HEK293T (cell line): ENCODE data around the gene C21orf58.

Source experiments
- CTCF ChIA-PET: fragments of 350-600 bp; formaldehyde crosslinking; extraction: SDS; loops from one replicate; lab custom pipeline; 2021; ENCODE audit warnings: antibody characterized with exemption, inconsistent platforms; lab: Yijun Ruan, JAX
- POLR2A ChIA-PET: fragments of 350-600 bp; formaldehyde crosslinking; extraction: SDS; loops from one replicate; lab custom pipeline; 2020; ENCODE audit warnings: antibody characterized with exemption, inconsistent platforms; lab: Yijun Ruan, JAX
- DNase-seq: peaks from one replicate; pipeline ENCODE4 v3.0.0; 2012; ENCODE audit warnings: mixed read lengths; ENCODE audit errors: extremely low spot score
- ARNT ChIP-seq: fragments of 450-650 bp; IDR thresholded peaks from 2 replicates; pipeline ENCODE4 v1.6.1; 2017; ENCODE audit warnings: mild to moderate bottlenecking
- BHLHE40 ChIP-seq: fragments of 450-650 bp; IDR thresholded peaks from 2 replicates; pipeline ENCODE4 v1.6.1; 2016; ENCODE audit warnings: mild to moderate bottlenecking, moderate library complexity, borderline replicate concordance
- CTBP1 ChIP-seq: fragments of 450-650 bp; IDR thresholded peaks from 2 replicates; pipeline ENCODE4 v1.6.1; 2016; ENCODE audit warnings: borderline replicate concordance
- ELF4 ChIP-seq: fragments of 450-650 bp; IDR thresholded peaks from 2 replicates; pipeline ENCODE4 v1.6.1; 2017; ENCODE audit warnings: antibody characterized with exemption
- FOXA1 ChIP-seq: fragments of 450-650 bp; IDR thresholded peaks from 2 replicates; pipeline ENCODE4 v1.6.1; 2016; ENCODE audit warnings: mild to moderate bottlenecking
- FOXK2 ChIP-seq: fragments of 450-650 bp; IDR thresholded peaks from 2 replicates; pipeline ENCODE4 v1.6.1; 2016; ENCODE audit warnings: mild to moderate bottlenecking
- FOXM1 ChIP-seq: fragments of 450-650 bp; IDR thresholded peaks from 2 replicates; pipeline ENCODE4 v1.6.1; 2017; ENCODE audit warnings: mild to moderate bottlenecking, borderline replicate concordance
- HDGF ChIP-seq: fragments of 450-650 bp; IDR thresholded peaks from 2 replicates; pipeline ENCODE4 v1.6.1; 2017; ENCODE audit warnings: antibody characterized with exemption, borderline replicate concordance
- L3MBTL2 ChIP-seq: fragments of 450-650 bp; conservative IDR thresholded peaks from 2 replicates; pipeline ENCODE4 v1.6.1; 2016; ENCODE audit warnings: mild to moderate bottlenecking
- LEF1 ChIP-seq: fragments of 450-650 bp; IDR thresholded peaks from 2 replicates; pipeline ENCODE4 v1.6.1; 2017; ENCODE audit warnings: mild to moderate bottlenecking, borderline replicate concordance
- NFRKB ChIP-seq: fragments of 450-650 bp; IDR thresholded peaks from 2 replicates; pipeline ENCODE4 v1.6.1; 2016; ENCODE audit warnings: mild to moderate bottlenecking, moderate library complexity
- PKNOX1 ChIP-seq: fragments of 450-650 bp; IDR thresholded peaks from 2 replicates; pipeline ENCODE4 v1.6.1; 2016
- SP1 ChIP-seq: fragments of 450-650 bp; IDR thresholded peaks from 2 replicates; pipeline ENCODE4 v1.6.1; 2017
- SUZ12 ChIP-seq: fragments of 450-650 bp; IDR thresholded peaks from 2 replicates; pipeline ENCODE4 v1.6.1; 2016; ENCODE audit warnings: mild to moderate bottlenecking
- TARDBP ChIP-seq: fragments of 450-650 bp; IDR thresholded peaks from 2 replicates; pipeline ENCODE4 v1.6.1; 2016
- ZNF384 ChIP-seq: fragments of 450-650 bp; IDR thresholded peaks from 2 replicates; pipeline ENCODE4 v1.6.1; 2016

The C21orf58 gene

GRCh38 chr21:46366966-46367365, 43.3 kb upstream of the C21orf58 start:
- ChIA-PET CTCF (no interaction called here), POLR2A (no interaction called here)
- TF ChIP-seq ARNT (no peak), BHLHE40 (no peak), SUZ12 (no peak), CTBP1 (no peak), LEF1 (no peak), SP1 (no peak), FOXA1 (no peak), ZNF384 (no peak), FOXK2 (no peak), NFRKB (no peak), ELF4 (no peak), HDGF (no peak), PKNOX1 (no peak)
- DNase-seq, result no peak

- POLR2A ChIA-PET, result no interaction called here
- no peak for DNase-seq
- CTCF ChIA-PET, result no interaction called here
- TF ChIP-seq PKNOX1 (no peak), HDGF (no peak), FOXA1 (no peak), FOXK2 (no peak), ELF4 (no peak), ARNT (no peak), ZNF384 (no peak), FOXM1 (no peak), L3MBTL2 (no peak), CTBP1 (no peak), SP1 (no peak), NFRKB (no peak), TARDBP (no peak), BHLHE40 (no peak), SUZ12 (no peak), LEF1 (no peak)
Observed at GRCh38 chr21:46366561-46366960, 42.9 kb upstream of the C21orf58 start.

GRCh38 chr21:46366091-46366490, 42.4 kb upstream of the C21orf58 start:
- ChIA-PET CTCF (no interaction called here), POLR2A (no interaction called here)
- no peak for DNase-seq
- TF ChIP-seq ELF4 (no peak), BHLHE40 (no peak), FOXM1 (no peak), PKNOX1 (no peak), TARDBP (no peak), NFRKB (no peak), HDGF (no peak), SUZ12 (no peak), FOXA1 (no peak), LEF1 (no peak)

- TF ChIP-seq LEF1 (no peak), SUZ12 (no peak), ELF4 (no peak), SP1 (no peak), FOXK2 (no peak), ARNT (no peak), ZNF384 (no peak)
- no peak for DNase-seq
- CTCF ChIA-PET, result no interaction called here
- POLR2A ChIA-PET, result no interaction called here
Observed at GRCh38 chr21:46363698-46364097, 40.0 kb upstream of the C21orf58 start.

- DNase-seq, result no peak
- ChIA-PET CTCF (no interaction called here), POLR2A (no interaction called here)
- TF ChIP-seq ZNF384, result no peak
- TF ChIP-seq SUZ12, result no peak
- no peak for TF ChIP-seq ARNT
- TF ChIP-seq CTBP1, result no peak
- TF ChIP-seq NFRKB, result no peak
- no peak for TF ChIP-seq FOXK2
- no peak for TF ChIP-seq L3MBTL2
- TF ChIP-seq FOXM1, result no peak
- TF ChIP-seq FOXA1, result no peak
- TF ChIP-seq HDGF, result no peak
Observed at GRCh38 chr21:46362946-46363345, 39.3 kb upstream of the C21orf58 start.

GRCh38 chr21:46361935-46362334, 38.3 kb upstream of the C21orf58 start:
- no peak for DNase-seq
- CTCF ChIA-PET, result no interaction called here
- POLR2A ChIA-PET, result no interaction called here
- TF ChIP-seq CTBP1 (no peak), FOXK2 (no peak), PKNOX1 (no peak)
